Endothelial cell (in vitro differentiated cells): Measurements from ENCODE around the gene MED9. TPM values are rescaled to one million over a fixed set of nuclear protein-coding genes. Genes with fewer than 3 reads are reported as not detected.

Experiments used
- DNase-seq: peaks from one replicate; pipeline ENCODE4 v3.0.0; 2021; ENCODE audit warnings: low spot score
- H3K27ac Mint-ChIP-seq: one replicate; pipeline ENCODE4 v1.8.0; 2021; ENCODE audit warnings: mixed read lengths, inconsistent platforms; ENCODE audit not compliant: unreplicated experiment
- H3K27me3 Mint-ChIP-seq: one replicate; pipeline ENCODE4 v1.8.0; 2021; ENCODE audit warnings: mild to moderate bottlenecking, moderate library complexity, mixed read lengths, inconsistent platforms; ENCODE audit not compliant: unreplicated experiment
- H3K36me3 Mint-ChIP-seq: one replicate; pipeline ENCODE4 v1.8.0; 2021; ENCODE audit warnings: mild to moderate bottlenecking, low read depth, mixed read lengths, inconsistent platforms; ENCODE audit not compliant: unreplicated experiment
- H3K4me1 Mint-ChIP-seq: one replicate; pipeline ENCODE4 v1.8.0; 2021; ENCODE audit warnings: mild to moderate bottlenecking, mixed read lengths, inconsistent platforms; ENCODE audit not compliant: unreplicated experiment
- H3K4me3 Mint-ChIP-seq: one replicate; pipeline ENCODE4 v1.8.0; 2021; ENCODE audit warnings: mild to moderate bottlenecking, mixed read lengths, inconsistent platforms; ENCODE audit not compliant: unreplicated experiment
- H3K9me3 Mint-ChIP-seq: one replicate; pipeline ENCODE4 v1.8.0; 2021; ENCODE audit warnings: mixed read lengths, inconsistent platforms; ENCODE audit not compliant: unreplicated experiment
- CTCF ChIP-seq: fragments of 200-600 bp; sonication (generic); IDR thresholded peaks from one replicate; pipeline ENCODE4 v1.5.0; 2021; ENCODE audit warnings: antibody characterized with exemption; ENCODE audit not compliant: unreplicated experiment
- total RNA-seq: library from RNA; stranded (reverse); fragmentation: NEBNext Ultra II Directional; extraction: Animal tissue kit (Norgen Biotek cat#: 25700); gene quantifications from one replicate; pipeline ENCODE4 v1.2.1, GENCODE V29; 2021; ENCODE audit not compliant: unreplicated experiment

Gene MED9
- total RNA-seq, 1 donor from 2014 or later, result 14.2 TPM

DNA sequence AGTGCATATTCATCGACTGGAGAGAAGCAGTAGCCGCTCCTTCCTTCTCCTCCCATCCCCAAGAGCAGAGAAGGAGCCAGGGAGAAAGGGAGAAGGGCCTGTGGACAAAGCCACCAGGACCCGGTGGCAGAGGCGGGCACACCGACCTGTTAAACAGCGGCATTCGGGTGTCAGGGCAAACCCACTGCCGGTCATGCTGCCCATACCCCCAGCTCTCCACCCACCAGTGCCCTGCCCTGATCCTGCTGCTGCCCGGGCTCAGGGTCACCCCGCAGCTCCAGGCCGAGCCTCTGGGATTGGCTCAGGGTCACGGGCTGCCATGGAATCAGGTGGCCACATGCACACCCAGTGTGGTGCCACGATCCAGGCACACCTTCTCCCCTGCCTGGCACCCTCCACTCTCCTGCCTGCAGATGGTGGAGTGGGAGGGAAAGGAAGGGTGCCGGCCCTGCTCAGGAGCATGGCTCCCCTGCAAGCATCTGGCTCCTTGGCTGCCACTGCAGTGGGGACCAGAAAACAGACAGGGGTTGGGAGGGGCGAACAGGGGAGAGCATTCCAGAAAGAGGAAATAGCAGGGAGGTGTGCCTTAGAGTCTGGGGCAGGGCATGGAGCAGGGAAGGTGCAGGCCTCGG is 37.7 kb downstream of the MED9 start:
- H3K4me1 Mint-ChIP-seq, result peaks cover 5% of the 10 kb centered on the region
- H3K4me3 Mint-ChIP-seq, result no peak overlapping the region
- no peak for DNase-seq
- TF ChIP-seq CTCF, result no peak
- peaks cover 18% of the 10 kb centered on the region for H3K27me3 Mint-ChIP-seq
- H3K27ac Mint-ChIP-seq, result no peak overlapping the region
- H3K9me3 Mint-ChIP-seq, result no peaks in the 10 kb centered on the region
- H3K36me3 Mint-ChIP-seq, result no peaks in the 10 kb centered on the region

- H3K36me3 Mint-ChIP-seq, result no peaks in the 10 kb centered on the region
- H3K4me3 Mint-ChIP-seq, result no peak overlapping the region
- H3K9me3 Mint-ChIP-seq, result no peaks in the 10 kb centered on the region
- peaks cover 20% of the 10 kb centered on the region for H3K27me3 Mint-ChIP-seq
- no peak for TF ChIP-seq CTCF
- H3K4me1 Mint-ChIP-seq, result no peaks in the 10 kb centered on the region
- no peak for DNase-seq
- no peak overlapping the region for H3K27ac Mint-ChIP-seq
Measured at GRCh38 chr17:17514993-17515933, 38.5 kb downstream of the MED9 start.

DNA sequence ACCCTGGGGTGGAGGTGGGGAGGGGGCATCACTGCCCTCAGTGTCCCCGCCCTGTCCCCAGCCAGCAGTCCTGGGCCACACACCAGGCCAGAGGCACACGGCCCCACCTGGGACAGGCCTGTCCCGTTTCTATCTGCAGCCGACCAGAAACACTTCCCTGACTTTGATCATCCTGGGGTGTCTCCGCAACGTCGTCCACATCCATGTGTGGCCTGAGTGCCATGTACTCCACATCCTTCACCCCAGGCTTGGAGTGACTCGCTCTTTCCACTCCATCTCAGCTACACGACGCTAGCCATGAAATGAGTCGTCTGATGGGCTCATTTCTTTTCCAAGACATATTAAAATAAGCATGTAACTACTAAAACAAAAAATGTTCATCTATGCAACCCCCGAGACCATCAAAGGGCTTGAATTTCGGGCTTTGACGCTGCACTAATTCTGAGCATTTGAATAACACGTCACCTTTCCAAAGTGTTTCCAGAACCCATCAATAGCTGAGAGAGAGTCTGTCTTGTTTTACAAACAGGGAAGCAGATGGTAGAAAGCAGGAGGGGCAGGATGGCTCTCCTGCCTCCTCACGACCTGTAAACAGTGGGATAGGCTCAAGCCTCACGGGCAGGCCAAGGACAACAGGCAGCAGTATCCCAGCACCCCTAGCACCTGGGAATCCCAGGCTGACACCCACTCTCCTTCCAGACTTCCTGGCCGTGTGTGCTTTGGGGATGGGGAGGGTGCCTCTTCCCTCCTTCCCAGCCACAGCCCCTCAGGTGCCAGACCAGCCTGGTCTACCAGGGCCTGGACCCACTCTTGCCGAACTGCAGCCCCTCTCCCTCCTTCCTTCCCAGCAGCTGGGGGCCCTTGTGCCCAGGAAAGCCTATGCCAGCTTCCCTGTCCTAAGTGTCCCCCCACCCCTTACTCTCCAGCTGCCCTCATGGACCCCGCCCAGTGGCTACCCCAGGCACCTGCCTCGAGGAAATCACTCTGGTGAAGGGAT is 39.4 kb downstream of the MED9 start:
- Mint-ChIP-seq H3K4me1 (no peaks in the 10 kb centered on the region), H3K9me3 (no peaks in the 10 kb centered on the region), H3K27me3 (peaks cover 18% of the 10 kb centered on the region), H3K27ac (no peak overlapping the region), H3K4me3 (no peak overlapping the region), H3K36me3 (no peaks in the 10 kb centered on the region)
- TF ChIP-seq CTCF, result no peak
- DNase-seq, result no peak

- H3K4me3 Mint-ChIP-seq, result no peak overlapping the region
- H3K27ac Mint-ChIP-seq, result no peak overlapping the region
- no peaks in the 10 kb centered on the region for H3K9me3 Mint-ChIP-seq
- no peak for TF ChIP-seq CTCF
- peaks cover 2% of the 10 kb centered on the region for H3K4me1 Mint-ChIP-seq
- H3K36me3 Mint-ChIP-seq, result no peaks in the 10 kb centered on the region
- no peak for DNase-seq
- peaks cover 16% of the 10 kb centered on the region for H3K27me3 Mint-ChIP-seq
Measured at GRCh38 chr17:17516941-17517720, 40.3 kb downstream of the MED9 start.
